Measurements from ENCODE around the gene XRCC3.

The XRCC3 gene

GRCh38 chr14:103705504-103706284 lies 9.6 kb downstream of the XRCC3 start:
- no peak overlapping the region for H3K4me3 ChIP-seq (ENCODE audit: low read depth, low read length)
- no peak for DNase-seq (ENCODE audit: low read depth)
- TF ChIP-seq, protein P1, sequence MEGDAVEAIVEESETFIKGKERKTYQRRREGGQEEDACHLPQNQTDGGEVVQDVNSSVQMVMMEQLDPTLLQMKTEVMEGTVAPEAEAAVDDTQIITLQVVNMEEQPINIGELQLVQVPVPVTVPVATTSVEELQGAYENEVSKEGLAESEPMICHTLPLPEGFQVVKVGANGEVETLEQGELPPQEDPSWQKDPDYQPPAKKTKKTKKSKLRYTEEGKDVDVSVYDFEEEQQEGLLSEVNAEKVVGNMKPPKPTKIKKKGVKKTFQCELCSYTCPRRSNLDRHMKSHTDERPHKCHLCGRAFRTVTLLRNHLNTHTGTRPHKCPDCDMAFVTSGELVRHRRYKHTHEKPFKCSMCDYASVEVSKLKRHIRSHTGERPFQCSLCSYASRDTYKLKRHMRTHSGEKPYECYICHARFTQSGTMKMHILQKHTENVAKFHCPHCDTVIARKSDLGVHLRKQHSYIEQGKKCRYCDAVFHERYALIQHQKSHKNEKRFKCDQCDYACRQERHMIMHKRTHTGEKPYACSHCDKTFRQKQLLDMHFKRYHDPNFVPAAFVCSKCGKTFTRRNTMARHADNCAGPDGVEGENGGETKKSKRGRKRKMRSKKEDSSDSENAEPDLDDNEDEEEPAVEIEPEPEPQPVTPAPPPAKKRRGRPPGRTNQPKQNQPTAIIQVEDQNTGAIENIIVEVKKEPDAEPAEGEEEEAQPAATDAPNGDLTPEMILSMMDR (IDR thresholded peaks at IDR 0.05; ENCODE audit: low read depth, low read length, missing control alignments) = no peak

DNA sequence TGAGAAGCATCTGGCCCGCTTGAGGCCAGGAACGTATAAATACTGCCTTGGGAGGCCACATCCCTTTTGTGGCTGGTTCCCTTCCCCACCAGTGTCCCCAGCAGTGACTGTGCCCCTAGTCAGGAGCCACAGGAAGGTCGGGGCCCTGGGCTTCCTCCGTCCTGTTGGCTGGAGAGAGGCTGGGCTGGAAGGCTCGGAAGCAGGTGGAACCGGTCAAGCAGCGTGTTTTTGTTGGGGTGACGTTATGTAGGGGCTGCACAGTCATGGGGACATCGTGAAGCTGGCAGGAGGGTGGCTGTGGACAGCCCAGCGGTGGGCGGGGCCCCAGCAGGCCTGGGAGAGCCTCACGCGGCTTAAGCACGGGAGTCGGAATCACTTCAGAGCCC lies 10.1 kb downstream of the XRCC3 start:
- H3K4me3 ChIP-seq (ENCODE audit: low read depth, low read length) = no peak overlapping the region
- TF ChIP-seq, protein P1 (IDR thresholded peaks at IDR 0.05; ENCODE audit: low read depth, low read length, missing control alignments) = no peak
- no peak for DNase-seq (ENCODE audit: low read depth)

GRCh38 chr14:103704708-103705107 lies 10.5 kb downstream of the XRCC3 start:
- TF ChIP-seq, protein P1 (IDR thresholded peaks at IDR 0.05; ENCODE audit: low read depth, low read length, missing control alignments) = no peak
- H3K4me3 ChIP-seq (ENCODE audit: low read depth, low read length) = no peak overlapping the region
- no peak for DNase-seq (ENCODE audit: low read depth)

DNA sequence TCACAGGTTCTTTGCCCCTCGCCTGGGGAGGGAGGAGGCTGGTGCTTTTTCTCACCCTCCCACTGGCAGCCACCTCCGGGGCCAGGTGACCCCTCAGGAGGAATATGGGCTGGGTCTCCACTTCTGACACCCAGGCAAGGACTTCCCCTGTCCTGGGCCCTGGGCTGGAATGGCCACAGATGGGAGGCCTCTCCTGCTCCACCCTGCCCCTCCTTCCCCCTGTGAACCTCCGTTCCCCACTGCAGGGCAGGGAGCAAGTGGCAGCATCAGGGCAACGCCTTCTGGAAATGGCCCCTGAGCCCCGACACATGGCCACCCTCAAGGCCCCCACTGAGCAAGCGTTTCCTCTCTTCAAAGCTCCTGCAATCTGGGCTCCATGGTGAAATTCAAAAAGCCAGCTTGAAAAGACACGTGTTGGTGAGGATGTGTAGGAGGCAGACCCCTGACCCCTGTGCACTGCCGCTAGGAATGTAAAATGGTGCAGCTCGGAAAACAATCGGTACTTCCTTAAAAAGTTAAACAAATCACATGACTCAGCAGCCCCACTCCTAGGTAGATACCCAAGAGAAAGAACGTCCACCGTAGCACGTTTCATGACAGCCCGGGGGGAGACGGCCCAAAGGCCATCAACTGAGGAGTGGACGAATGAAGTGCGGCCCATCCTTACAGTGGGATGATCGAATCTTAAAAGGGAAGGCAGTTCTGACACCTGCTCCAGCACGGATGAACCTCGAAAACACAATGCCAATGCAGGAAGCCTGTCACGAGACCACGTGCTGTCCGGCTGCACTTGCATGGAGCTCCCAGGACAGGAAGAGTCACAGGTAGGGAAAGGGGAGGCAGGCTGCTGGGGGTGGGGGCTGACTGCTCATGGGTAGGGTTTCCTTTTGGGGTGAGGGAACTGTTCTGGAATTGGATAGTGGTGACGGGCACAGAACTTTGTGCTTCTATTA lies 11.5 kb downstream of the XRCC3 start:
- H3K4me3 ChIP-seq (ENCODE audit: low read depth, low read length) = no peak overlapping the region
- DNase-seq (ENCODE audit: low read depth) = no peak
- TF ChIP-seq, protein P1 (IDR thresholded peaks at IDR 0.05; ENCODE audit: low read depth, low read length, missing control alignments) = no peak

DNA sequence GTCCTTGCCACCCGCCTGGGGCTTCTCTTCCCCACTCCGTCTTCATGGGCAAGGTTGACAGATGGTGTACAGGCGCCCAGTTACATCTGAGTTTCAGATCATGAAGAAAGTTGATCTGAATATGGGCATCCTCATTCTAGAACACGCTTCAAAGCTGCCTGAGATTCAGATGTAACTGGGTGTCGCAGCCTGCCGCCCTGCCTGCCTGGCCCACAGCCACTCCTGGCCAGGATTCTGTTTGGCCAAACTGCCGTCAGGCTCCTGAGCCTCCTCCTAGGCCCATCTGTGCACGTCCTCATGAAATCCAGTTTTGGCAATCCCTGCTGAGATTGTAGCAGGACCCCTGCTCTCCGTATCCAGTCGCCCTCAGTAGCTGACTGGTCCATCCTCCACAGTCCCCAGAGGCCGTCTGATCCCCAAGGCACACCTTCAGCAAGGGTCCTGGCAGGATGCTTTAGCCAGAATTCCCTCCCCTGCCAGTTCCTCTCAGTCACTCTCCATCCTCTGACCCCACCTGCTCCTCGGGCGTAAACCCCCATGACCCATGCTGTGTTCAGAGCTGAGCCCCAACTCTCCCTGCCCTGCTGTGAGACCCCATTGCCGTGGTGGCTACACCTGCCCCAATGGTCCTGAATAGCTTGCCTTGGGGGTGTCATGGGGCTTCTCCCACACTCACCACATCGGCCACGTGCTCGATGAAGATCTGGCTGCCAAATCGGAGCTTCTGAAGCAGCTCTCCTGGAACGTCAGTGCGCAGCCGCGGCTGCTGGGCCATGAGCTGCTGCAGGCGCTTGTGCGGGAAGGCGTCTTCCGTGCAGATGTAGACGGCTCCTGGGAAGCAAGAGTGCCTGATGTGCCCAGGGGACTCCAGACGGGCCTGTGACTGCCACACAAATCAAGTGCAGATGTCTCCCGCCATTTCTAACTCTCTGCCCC lies 12.5 kb downstream of the XRCC3 start:
- TF ChIP-seq, protein P1 (IDR thresholded peaks at IDR 0.05; ENCODE audit: low read depth, low read length, missing control alignments) = no peak
- no peak for DNase-seq (ENCODE audit: low read depth)
- H3K4me3 ChIP-seq (ENCODE audit: low read depth, low read length) = no peak overlapping the region

- TF ChIP-seq, protein P1 (IDR thresholded peaks at IDR 0.05; ENCODE audit: low read depth, low read length, missing control alignments) = no peak
- no peak overlapping the region for H3K4me3 ChIP-seq (ENCODE audit: low read depth, low read length)
- DNase-seq (ENCODE audit: low read depth) = no peak
Measured at GRCh38 chr14:103702095-103702494, 13.2 kb downstream of the XRCC3 start.
